GM18519 (cell line): ENCODE results near the gene PNKD.
"Not testable (repeated sequence)": the region's sequence is repeated elsewhere in the genome, so short reads cannot be mapped to it uniquely, and the experiment has no call there.

Experiments
- ATAC-seq: cut with Tn5 transposase; IDR thresholded peaks from one replicate; pipeline ENCODE4 v1.9.1; 2021; ENCODE audit warnings: mild to moderate bottlenecking, moderate library complexity; ENCODE audit not compliant: unreplicated experiment, low FRiP score

Gene PNKD

GRCh38 chr2:218290316-218291261 lies 20.3 kb downstream of the PNKD start:
- ATAC-seq = peak; percentile 42

DNA sequence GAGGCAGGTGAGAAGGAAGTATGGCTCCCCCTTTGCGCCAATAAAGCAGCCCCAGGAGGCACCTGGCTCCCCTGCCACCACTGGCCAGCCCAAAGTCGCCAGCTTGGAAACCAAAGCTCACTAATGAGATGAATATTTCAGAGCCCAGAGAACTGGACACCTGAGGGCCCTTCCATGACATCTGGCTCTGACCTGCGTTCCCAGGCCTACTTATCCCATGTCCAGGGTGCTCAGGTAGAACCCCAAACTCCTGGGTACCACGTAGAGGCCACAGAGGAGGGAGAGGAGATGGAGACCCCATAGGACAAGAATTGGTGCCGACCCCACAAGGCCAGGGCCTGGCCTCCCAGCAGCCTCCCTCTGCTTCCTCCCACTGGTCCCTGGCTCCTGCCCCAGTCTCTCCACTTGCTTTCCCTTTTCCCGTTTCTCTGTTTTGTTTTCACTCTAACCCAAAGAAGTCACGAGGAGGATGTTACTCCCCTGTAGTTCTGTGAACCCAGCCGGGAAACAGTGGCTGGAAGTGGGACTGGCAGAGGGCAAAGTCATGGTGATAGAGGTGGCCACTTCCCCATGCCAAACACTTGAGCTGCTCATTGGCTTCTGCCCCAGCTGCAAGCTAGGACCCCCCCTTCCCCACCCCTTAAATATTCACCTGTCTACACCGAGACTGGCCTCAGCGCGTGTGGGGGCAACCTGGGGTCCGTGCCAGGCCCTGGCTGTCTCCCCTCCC lies 21.2 kb downstream of the PNKD start:
- ATAC-seq = no peak

DNA sequence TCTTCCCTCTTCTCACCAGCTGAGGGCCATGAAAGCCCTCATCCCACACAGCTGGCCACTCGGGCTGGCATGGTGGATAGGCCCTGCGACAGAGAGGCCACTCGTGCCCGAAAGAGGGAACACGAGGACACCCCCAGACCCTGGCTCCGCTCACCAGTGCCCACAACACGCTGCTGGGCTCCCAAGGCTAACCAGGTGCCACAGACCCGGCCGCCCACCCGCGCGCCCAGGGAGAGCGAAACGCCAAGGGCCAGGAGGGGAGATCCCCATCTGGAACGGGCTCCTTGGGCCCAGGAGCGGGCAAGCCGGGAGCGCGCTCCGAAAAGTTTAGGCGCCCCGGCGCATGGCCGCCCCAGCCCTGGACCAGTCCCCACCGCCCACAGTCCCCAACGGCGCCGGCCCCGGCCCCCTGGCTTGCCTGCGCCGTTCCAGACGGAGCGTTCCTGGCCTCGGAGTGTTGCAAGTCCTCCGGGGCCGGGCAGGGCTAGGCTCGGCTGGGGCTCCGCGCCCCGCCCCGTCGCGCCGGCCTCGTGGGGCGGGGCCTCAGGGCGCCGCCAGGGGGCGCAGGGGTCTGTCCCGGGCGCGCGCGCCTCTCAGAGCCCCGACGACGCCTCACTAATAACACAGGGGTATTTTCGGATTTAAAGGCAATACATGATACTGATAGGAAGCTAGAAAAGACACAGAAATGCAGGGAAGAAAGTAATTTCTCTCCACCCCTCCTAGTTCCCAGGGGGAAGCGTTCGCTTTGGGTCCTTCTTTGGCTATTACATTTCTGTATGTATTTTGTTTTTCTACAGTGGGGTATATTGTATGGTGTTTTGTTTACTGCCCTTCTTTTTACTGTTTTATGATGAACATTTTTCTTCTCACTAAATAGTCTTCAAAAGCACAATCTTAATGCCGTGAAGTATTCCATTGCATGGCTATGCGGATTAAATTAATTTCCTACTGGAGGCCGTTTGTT lies 22.0 kb downstream of the PNKD start, which contains the start of gene TMBIM1:
Gene TMBIM1 (minus strand): TSS at position 456 of the 967 bp plus-strand sequence. CDS start 10,362 bp downstream, outside the sequence.
- peak; percentile 51 for ATAC-seq

- no peak for ATAC-seq
Observed at GRCh38 chr2:218293715-218294429, 23.6 kb downstream of the PNKD start.

GRCh38 chr2:218294430-218295022 lies 24.2 kb downstream of the PNKD start:
- no peak for ATAC-seq

GRCh38 chr2:218295029-218295428 lies 24.7 kb downstream of the PNKD start:
- no peak for ATAC-seq

GRCh38 chr2:218296200-218296599 lies 25.9 kb downstream of the PNKD start:
- no peak for ATAC-seq

DNA sequence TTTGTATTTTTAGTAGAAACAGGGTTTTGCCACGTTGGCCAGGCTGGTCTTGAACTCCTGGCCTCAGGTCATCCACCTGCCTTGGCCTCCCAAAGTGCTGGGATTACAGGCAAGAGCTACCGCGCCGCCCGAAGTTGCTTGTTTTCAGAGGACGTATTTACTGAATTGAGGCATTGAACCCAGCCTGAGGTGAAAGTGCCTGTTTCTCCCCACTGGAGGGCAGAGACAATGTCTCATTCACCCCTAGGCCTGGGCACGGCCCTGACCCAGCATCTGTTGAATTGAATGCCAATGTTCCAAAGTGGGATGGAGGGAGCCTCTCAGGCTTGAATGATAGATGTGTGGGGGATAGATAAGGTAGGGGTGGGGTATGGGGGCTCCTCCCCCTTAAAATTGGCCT lies 26.5 kb downstream of the PNKD start:
- ATAC-seq = no peak

DNA sequence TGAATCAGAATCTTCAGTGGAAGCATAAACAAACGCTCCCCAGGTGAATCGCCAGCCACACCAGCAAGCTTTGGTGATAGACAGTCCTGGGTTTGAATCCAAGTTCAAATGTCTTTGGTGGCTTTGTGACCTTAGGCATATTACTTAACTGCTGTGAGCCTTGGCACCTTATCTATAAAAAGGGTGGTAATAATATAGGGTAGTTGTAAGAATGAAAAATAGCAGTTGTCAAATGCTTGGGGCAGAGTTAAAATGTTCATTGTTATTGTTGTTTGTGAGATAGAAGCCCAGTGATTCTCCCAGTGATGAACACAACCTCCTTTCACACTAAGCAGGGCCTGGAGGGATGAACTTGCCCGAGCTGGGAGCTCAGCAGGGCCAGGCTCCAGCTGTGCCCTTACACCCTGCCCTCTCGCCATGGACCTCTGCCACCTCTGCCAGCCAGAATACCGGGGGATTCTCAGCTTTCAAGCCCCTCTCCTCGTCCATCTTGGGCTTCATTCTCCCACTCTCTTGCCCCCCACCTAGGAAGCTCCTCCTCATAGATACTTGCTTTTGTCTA lies 28.1 kb downstream of the PNKD start:
- ATAC-seq = no peak

- no peak for ATAC-seq
Observed at GRCh38 chr2:218300141-218300540, 29.8 kb downstream of the PNKD start.

- no peak for ATAC-seq
Observed at GRCh38 chr2:218301176-218301819, 31.0 kb downstream of the PNKD start.

DNA sequence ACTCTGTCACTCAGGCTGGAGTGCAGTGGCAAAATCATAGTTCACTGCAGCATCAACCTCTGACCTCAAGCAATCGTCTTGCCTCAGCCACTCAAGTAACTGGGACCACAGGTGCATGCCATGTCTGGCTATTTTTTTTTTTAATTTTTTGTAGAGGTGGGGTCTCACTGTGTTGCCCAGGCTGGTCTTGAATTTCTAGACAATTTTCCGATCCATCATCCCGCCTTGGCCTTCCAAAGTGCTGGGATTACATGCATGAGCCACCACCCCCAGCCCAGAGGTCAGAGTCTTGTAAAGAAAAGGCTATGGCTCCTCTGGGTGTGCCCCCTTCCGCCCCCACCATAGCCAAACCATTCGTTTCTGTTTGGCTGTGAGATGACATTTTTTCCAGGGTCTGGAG lies 35.1 kb downstream of the PNKD start:
- ATAC-seq = no peak

- ATAC-seq = no peak
Observed at GRCh38 chr2:218306184-218306920, 36.0 kb downstream of the PNKD start.

DNA sequence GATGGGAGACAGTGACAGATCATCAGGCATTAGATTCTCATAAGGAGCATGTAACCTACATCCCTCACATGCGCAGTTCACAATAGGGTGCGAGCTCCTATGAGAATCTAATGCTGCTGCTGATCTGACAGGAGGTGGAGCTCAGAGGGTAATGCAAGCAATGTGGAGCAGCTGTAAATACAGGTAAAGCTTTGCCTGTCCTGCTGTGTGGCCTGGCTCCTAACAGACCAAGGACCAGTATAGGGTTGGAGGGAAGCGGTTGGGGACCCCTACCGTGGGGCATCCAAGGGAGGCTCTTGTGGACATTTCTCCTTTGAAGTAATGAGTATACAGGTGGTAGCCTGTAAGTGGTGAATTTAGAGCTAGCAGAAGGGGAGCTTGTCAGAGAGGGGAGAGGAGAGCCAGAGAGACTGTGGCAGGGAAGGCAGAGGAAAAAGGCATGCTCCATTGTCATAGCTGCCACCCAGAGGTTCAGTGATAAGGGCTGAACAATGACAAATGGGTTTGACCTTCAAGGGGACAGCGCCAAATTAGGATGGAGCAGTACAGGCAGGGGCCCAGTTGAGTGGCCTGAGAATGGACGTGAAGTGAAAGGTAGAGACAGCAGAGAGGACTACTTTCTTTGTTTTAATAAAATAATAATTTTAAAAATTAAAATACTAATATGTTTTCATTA lies 37.2 kb downstream of the PNKD start:
- ATAC-seq = no peak

GRCh38 chr2:218310853-218311540 lies 40.7 kb downstream of the PNKD start:
- ATAC-seq = no peak

GRCh38 chr2:218311541-218312266 lies 41.4 kb downstream of the PNKD start:
- not testable (repeated sequence) for ATAC-seq
